Caco-2 (cell line): ENCODE data around the gene LTBP1. TPM values are rescaled to one million over a fixed set of nuclear protein-coding genes. Genes with fewer than 3 reads are reported as not detected.
"Not testable (repeated sequence)": the region's sequence is repeated elsewhere in the genome, so short reads cannot be mapped to it uniquely, and the experiment has no call there.

ENCODE experiments used
- BruUV-seq: library from RNA; stranded (reverse); fragments of 400-500 nt; replicated peaks from 2 replicates; lab custom pipeline; 2021; lab: Mats Ljungman, UMichigan
- CTCF ChIA-PET: fragments of 300-600 bp; sonication (Branson Sonifier 250); formaldehyde crosslinking; loops from one replicate; lab custom pipeline; 2022; ENCODE audit warnings: antibody characterized with exemption; lab: Charles Lee
- POLR2A ChIA-PET: fragments of 300-600 bp; sonication (Branson Sonifier 250); formaldehyde crosslinking; loops from one replicate; lab custom pipeline; 2022; ENCODE audit warnings: antibody characterized with exemption; lab: Charles Lee
- DNase-seq, 2 experiments: peaks; one replicate each; pipeline versions ENCODE4 v3.0.0 to v3.0.0-alpha.2; 2020 to 2022
- H3K27me3 ChIP-seq: replicated peaks from 2 replicates; pipeline ENCODE4 v1.6.0; 2011; ENCODE audit warnings: low read length; ENCODE audit not compliant: control insufficient read depth, insufficient read depth
- H3K36me3 ChIP-seq: 2 replicates; pipeline ENCODE4 v1.5.1; 2011; ENCODE audit warnings: low read length; ENCODE audit not compliant: control insufficient read depth, insufficient read depth
- H3K4me1 ChIP-seq: fragments of 250-450 bp; sonication (Bioruptor Pico); 2 replicates; pipeline ENCODE4 v1.5.1; 2020; ENCODE audit warnings: mild to moderate bottlenecking
- H3K4me3 ChIP-seq: 2 replicates; pipeline ENCODE4 v1.5.1; 2011; ENCODE audit warnings: low read depth, mild to moderate bottlenecking, control low read depth, low read length
- H3K9me3 ChIP-seq: fragments of 250-450 bp; sonication (Bioruptor Pico); 2 replicates; pipeline ENCODE4 v1.5.1; 2020; ENCODE audit warnings: mild to moderate bottlenecking, moderate library complexity
- H3K27ac Mint-ChIP-seq: one replicate; pipeline ENCODE4 v1.8.0; 2022; ENCODE audit warnings: mixed read lengths; ENCODE audit not compliant: unreplicated experiment
- H3K27me3 Mint-ChIP-seq: one replicate; pipeline ENCODE4 v1.8.0; 2022; ENCODE audit warnings: mixed read lengths; ENCODE audit not compliant: insufficient read depth, unreplicated experiment
- H3K36me3 Mint-ChIP-seq: one replicate; pipeline ENCODE4 v1.8.0; 2022; ENCODE audit warnings: mild to moderate bottlenecking, mixed read lengths; ENCODE audit not compliant: insufficient read depth, unreplicated experiment
- H3K4me1 Mint-ChIP-seq: one replicate; pipeline ENCODE4 v1.8.0; 2022; ENCODE audit warnings: low read depth, mixed read lengths; ENCODE audit not compliant: unreplicated experiment
- H3K4me3 Mint-ChIP-seq: one replicate; pipeline ENCODE4 v1.8.0; 2022; ENCODE audit warnings: mild to moderate bottlenecking, moderate library complexity, mixed read lengths; ENCODE audit not compliant: unreplicated experiment
- H3K9me3 Mint-ChIP-seq: one replicate; pipeline ENCODE4 v1.8.0; 2022; ENCODE audit warnings: mixed read lengths; ENCODE audit not compliant: unreplicated experiment
- CTCF ChIP-seq, 2 experiments: fragments of 200-600 bp in 1 of 2; IDR thresholded peaks; 1 replicate in 1 of 2; 2 replicates in 1 of 2; pipeline versions ENCODE4 v1.5.1 to v1.8.0; 2011 to 2022; ENCODE audit warnings: antibody characterized with exemption in 1 of 2, control low read depth in 1 of 2, inconsistent platforms in 1 of 2, low read depth in 1 of 2, low read length in 1 of 2, mild to moderate bottlenecking in 1 of 2, moderate library complexity in 1 of 2; ENCODE audit not compliant: insufficient read depth in 1 of 2, severe bottlenecking in 1 of 2, unreplicated experiment in 1 of 2
- intact Hi-C: fragments of 100-400 bp; cut with micrococcal nuclease; formaldehyde crosslinking; loops from one replicate; pipeline ENCODE4 v1.10.0; 2022; ENCODE audit not compliant: unreplicated experiment
- total RNA-seq: library from RNA; stranded (reverse); gene quantifications from 2 replicates; pipeline ENCODE4 v1.2.3, GENCODE V29; 2022

Gene LTBP1
- total RNA-seq, 1 experiment from 2014 or later: 64.2 TPM

DNA sequence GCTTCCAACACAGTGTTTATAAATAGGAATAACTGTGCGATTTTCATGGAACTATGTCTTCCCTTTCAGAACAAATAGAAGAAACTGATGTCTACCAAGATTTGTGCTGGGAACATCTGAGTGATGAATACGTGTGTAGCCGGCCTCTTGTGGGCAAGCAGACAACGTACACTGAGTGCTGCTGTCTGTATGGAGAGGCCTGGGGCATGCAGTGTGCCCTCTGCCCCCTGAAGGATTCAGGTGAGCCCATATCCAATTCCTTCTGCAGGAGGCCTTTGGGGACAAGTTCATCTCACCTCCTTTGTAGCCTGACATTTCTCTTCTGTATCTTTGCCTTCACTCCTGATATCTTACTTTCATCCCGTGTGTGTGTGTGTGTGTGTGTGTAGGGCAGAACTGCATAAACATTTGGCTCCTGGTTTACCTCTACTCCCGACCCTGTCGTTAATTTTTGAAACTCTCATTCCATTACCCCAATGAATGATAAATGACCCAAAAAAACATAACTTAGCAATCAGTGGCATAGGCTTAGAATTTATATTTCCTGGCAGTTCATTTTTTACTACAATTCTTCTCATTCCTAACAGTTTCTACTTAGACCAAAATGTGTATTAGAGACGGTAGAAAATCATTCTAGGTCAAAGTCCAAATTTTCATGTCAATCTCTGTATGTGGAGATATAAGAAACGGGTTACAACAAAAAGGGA is 418.7 kb downstream of the LTBP1 start:
- ChIA-PET POLR2A (no interaction called here), CTCF (no interaction called here)
- Mint-ChIP-seq H3K27ac (no peak overlapping the region), H3K27me3 (no peaks in the 10 kb centered on the region), H3K9me3 (no peaks in the 10 kb centered on the region), H3K4me1 (no peaks in the 10 kb centered on the region), H3K36me3 (no peaks in the 10 kb centered on the region), H3K4me3 (no peak overlapping the region)
- Histone ChIP-seq H3K36me3 (no peaks in the 10 kb centered on the region), H3K9me3 (no peaks in the 10 kb centered on the region), H3K27me3 (no peaks in the 10 kb centered on the region), H3K4me3 (no peak overlapping the region), H3K4me1 (no peaks in the 10 kb centered on the region)
- DNase-seq: no peak
- intact Hi-C loops: no loop called here
- no TSS peak for BruUV-seq
- no peak for TF ChIP-seq CTCF (IDR thresholded peaks at IDR 0.05; ENCODE audit: insufficient read depth in 1 of 2, low read depth in 1 of 2, low read length in 1 of 2, severe bottlenecking in 1 of 2, unreplicated experiment in 1 of 2)

GRCh38 chr2:33366473-33366872 is 419.7 kb downstream of the LTBP1 start:
- Mint-ChIP-seq H3K27me3 (no peaks in the 10 kb centered on the region), H3K4me3 (no peak overlapping the region), H3K9me3 (no peaks in the 10 kb centered on the region), H3K4me1 (no peaks in the 10 kb centered on the region), H3K36me3 (no peaks in the 10 kb centered on the region), H3K27ac (no peak overlapping the region)
- intact Hi-C loops: no loop called here
- H3K4me1 ChIP-seq: no peaks in the 10 kb centered on the region
- ChIA-PET CTCF (interaction anchor here (0.6 kb wide), 1 partner anchor 724 kb away, joined by 3 read pairs; no protein-coding TSS in a partner anchor), POLR2A (no interaction called here)
- TF ChIP-seq CTCF (IDR thresholded peaks at IDR 0.05; ENCODE audit: insufficient read depth in 1 of 2, low read depth in 1 of 2, low read length in 1 of 2, severe bottlenecking in 1 of 2, unreplicated experiment in 1 of 2): no peak
- DNase-seq: no peak
- H3K9me3 ChIP-seq: no peaks in the 10 kb centered on the region
- no TSS peak for BruUV-seq
- no peaks in the 10 kb centered on the region for H3K27me3 ChIP-seq
- H3K4me3 ChIP-seq: no peak overlapping the region
- no peaks in the 10 kb centered on the region for H3K36me3 ChIP-seq

DNA sequence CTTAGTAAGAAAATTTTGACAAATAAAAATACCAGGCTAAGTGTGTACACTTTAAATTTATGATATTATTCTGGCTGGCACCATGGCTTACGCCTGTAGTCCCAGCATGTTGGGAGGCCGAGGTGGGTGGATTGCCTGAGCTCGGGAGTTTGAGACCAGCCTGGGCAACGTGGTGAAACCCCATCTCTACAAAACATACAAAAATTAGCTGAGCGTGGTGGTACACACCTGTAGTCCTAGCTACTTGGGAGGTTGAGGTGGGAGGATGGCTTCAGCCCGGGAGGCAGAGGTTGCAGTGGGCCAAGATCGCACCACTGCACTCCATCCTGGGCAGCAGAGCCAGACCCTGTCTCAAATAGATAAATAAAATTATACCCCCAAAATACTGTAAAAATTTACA is 421.8 kb downstream of the LTBP1 start:
- H3K27me3 ChIP-seq, H3K27me3 Mint-ChIP-seq, H3K36me3 ChIP-seq, POLR2A ChIA-PET, BruUV-seq, CTCF ChIA-PET, H3K4me3 ChIP-seq, H3K4me1 ChIP-seq, intact Hi-C loops, H3K4me1 Mint-ChIP-seq, H3K27ac Mint-ChIP-seq, H3K9me3 ChIP-seq, H3K36me3 Mint-ChIP-seq, H3K4me3 Mint-ChIP-seq, H3K9me3 Mint-ChIP-seq, DNase-seq: not testable (repeated sequence)
